A549 treated with CpdA at 1 μM for 4 hours (cell line): ENCODE results near the gene KPNA2. TPM values are rescaled to one million over a fixed set of nuclear protein-coding genes. Genes with fewer than 3 reads are reported as not detected.

Source experiments
- total RNA-seq: library from RNA; stranded (reverse); fragments of 200-300 nt; extraction: Qiagen RNA extraction; gene quantifications from 5 replicates; pipeline ENCODE4 v1.2.3, GENCODE V29; 2022; ENCODE audit warnings: low read depth

Gene KPNA2
- total RNA-seq, result 484 to 540 TPM (median 513 TPM) in 5 replicates

GRCh38 chr17:68035523-68036303 lies at the start of gene KPNA2:
KPNA2 (plus strand) TSS chr17:68035735; CDS start chr17:68037133, 1,398 bp downstream.

DNA sequence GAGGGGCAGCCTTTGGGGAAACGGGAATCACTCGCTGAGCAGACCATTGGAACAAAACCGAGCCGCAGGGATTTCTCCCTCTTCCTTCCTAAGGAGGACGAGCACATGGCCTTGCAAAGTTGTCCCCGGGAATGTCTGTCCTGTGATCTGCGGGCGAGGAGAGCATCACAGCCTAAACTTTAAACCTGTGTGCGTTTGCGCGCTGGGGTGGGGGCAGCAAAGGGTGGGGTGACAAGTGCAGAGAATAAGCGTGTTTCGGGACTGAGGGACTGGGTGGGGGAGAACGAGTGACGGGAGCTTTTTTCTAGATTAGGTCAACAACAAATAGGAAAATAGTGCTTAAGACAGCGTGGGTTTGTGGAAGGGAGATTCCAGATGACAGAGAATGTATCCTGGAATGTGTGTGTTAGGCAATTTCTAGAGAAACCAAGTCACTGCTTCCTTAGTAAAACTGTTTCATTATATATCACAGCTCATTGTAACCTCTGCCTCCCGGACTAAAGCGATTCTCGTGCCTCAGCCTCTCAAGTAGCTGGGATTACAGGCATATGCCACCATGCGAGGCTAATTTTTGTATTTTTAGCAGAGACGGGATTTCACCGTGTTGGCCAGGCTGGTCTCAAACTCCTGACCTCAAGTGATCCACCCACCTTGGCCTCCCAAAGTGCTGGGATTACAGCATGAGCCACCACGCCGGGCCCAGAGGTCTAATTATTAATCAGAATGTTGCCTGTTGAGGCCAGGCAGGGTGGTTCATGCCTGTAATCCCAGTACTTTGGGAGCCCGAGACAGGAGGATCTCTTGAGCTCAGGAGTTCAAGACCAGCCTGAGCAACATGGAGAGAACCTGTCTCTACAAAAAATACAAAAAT lies 39.0 kb upstream of the KPNA2 start, which contains the start of gene C17orf58:
C17orf58 (minus strand) TSS at position 169 of the 871 bp plus-strand sequence. CDS start 271 bp downstream, outside the sequence.

Other genes with a start within 250 kb of the KPNA2 start
- gene BPTF, start 210.2 kb upstream of the KPNA2 start, total RNA-seq, result 35.2 to 41.1 TPM (median 38.4 TPM) in 5 replicates
- gene C17orf58, start 39.3 kb upstream of the KPNA2 start, total RNA-seq, result 16.2 to 19.5 TPM (median 18.7 TPM) in 5 replicates
- gene AMZ2, start 212.3 kb downstream of the KPNA2 start, total RNA-seq, result 108 to 115 TPM (median 110 TPM) in 5 replicates